HEK293 (cell line): ENCODE measurements around the gene HSPA14.

Experiments used
- BCL6B ChIP-seq: fragments of 450-650 bp; formaldehyde crosslinking; IDR thresholded peaks from 2 replicates; pipeline ENCODE4 v1.5.1; 2017; ENCODE audit warnings: missing biosample characterization, missing genetic modification characterization
- MEIS1 ChIP-seq: sonication (generic); formaldehyde crosslinking; IDR thresholded peaks from 2 replicates; pipeline ENCODE4 v1.8.1; 2022; ENCODE audit warnings: missing genetic modification reagents, mild to moderate bottlenecking, borderline replicate concordance
- MYNN ChIP-seq: fragments of 450-650 bp; formaldehyde crosslinking; IDR thresholded peaks from 2 replicates; pipeline ENCODE4 v1.5.1; 2016; ENCODE audit warnings: missing biosample characterization, missing genetic modification characterization, borderline replicate concordance
- TCF7L2 ChIP-seq: IDR thresholded peaks from 2 replicates; pipeline ENCODE4 v1.6.1; 2011; ENCODE audit warnings: low read depth, mild to moderate bottlenecking, inconsistent platforms, low read length, moderate library complexity, borderline replicate concordance
- YY1 ChIP-seq: fragments of 450-650 bp; formaldehyde crosslinking; IDR thresholded peaks from 2 replicates; pipeline ENCODE4 v1.5.1; 2018; ENCODE audit warnings: missing biosample characterization, missing genetic modification characterization
- ZNF155 ChIP-seq: fragments of 450-650 bp; formaldehyde crosslinking; IDR thresholded peaks from 2 replicates; pipeline ENCODE4 v1.5.1; 2016; ENCODE audit warnings: missing biosample characterization, missing genetic modification characterization
- ZNF274 ChIP-seq, 2 experiments: fragments of 200-500 bp in 1 of 2; fragments of 450-650 bp in 1 of 2; sonication (Bioruptor generic) in 1 of 2; formaldehyde crosslinking in 1 of 2; IDR thresholded peaks; 2 replicates each; pipeline versions ENCODE4 v1.5.1 to v1.6.1; 2014 to 2016; ENCODE audit warnings: borderline replicate concordance in 1 of 2, inconsistent platforms in 1 of 2, low read length in 1 of 2, missing biosample characterization in 1 of 2, missing genetic modification characterization in 1 of 2
- ZNF624 ChIP-seq: fragments of 450-650 bp; formaldehyde crosslinking; IDR thresholded peaks from 2 replicates; pipeline ENCODE4 v1.5.1; 2017; ENCODE audit warnings: missing biosample characterization, missing genetic modification characterization
- ZNF670 ChIP-seq: fragments of 450-650 bp; formaldehyde crosslinking; IDR thresholded peaks from 2 replicates; pipeline ENCODE4 v1.5.1; 2016; ENCODE audit warnings: missing biosample characterization, missing genetic modification characterization, low read depth
- TF ChIP-seq, protein P1 (sequence below): fragments of 450-650 bp; formaldehyde crosslinking; IDR thresholded peaks from 2 replicates; pipeline ENCODE4 v1.5.1; 2016; ENCODE audit warnings: missing biosample characterization, missing genetic modification characterization
- TF ChIP-seq, protein P2 (sequence below): fragments of 450-650 bp; formaldehyde crosslinking; IDR thresholded peaks from 2 replicates; pipeline ENCODE4 v1.5.1; 2016; ENCODE audit warnings: missing biosample characterization, missing genetic modification characterization
- TF ChIP-seq, protein P3 (sequence below): fragments of 450-650 bp; IDR thresholded peaks from 2 replicates; pipeline ENCODE4 v1.5.1; 2018; ENCODE audit warnings: missing biosample characterization, mild to moderate bottlenecking, missing genetic modification characterization

DNA sequence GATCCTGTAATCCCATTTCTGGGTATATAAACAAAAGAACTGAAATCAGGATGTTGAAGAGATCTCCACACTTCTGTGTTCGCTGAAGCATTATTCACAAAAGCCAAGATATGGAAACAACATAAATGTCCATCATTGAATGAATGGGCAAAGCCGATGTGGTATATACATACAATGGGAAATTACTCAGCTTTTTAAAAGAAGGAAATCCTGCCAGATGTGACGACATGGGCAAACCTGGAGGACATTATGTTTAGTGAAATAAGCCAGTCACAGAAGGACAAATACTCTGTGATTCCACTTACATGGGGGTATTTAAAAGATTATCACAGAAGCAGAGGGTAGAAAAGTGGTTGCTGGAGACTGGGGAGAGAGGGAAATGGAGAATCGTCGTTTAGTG lies 39.5 kb upstream of the HSPA14 start:
- TF ChIP-seq TCF7L2 (no peak), ZNF670 (tag by site-specific recombination) (no peak), ZNF274 (IDR thresholded peaks at IDR 0.05; ENCODE audit: low read length) (no peak), ZNF274 (tag by site-specific recombination; IDR thresholded peaks at IDR 0.05; ENCODE audit: borderline replicate concordance) (no peak), MYNN (tag by site-specific recombination) (no peak), YY1 (tag by site-specific recombination) (no peak), ZNF155 (tag by site-specific recombination) (no peak), BCL6B (tag by site-specific recombination) (no peak), ZNF624 (tag by site-specific recombination) (no peak), MEIS1 (CRISPR knock-in tag) (no peak)
- TF ChIP-seq, protein P1, sequence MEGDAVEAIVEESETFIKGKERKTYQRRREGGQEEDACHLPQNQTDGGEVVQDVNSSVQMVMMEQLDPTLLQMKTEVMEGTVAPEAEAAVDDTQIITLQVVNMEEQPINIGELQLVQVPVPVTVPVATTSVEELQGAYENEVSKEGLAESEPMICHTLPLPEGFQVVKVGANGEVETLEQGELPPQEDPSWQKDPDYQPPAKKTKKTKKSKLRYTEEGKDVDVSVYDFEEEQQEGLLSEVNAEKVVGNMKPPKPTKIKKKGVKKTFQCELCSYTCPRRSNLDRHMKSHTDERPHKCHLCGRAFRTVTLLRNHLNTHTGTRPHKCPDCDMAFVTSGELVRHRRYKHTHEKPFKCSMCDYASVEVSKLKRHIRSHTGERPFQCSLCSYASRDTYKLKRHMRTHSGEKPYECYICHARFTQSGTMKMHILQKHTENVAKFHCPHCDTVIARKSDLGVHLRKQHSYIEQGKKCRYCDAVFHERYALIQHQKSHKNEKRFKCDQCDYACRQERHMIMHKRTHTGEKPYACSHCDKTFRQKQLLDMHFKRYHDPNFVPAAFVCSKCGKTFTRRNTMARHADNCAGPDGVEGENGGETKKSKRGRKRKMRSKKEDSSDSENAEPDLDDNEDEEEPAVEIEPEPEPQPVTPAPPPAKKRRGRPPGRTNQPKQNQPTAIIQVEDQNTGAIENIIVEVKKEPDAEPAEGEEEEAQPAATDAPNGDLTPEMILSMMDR (tag by site-specific recombination) = no peak
- TF ChIP-seq, protein P2, sequence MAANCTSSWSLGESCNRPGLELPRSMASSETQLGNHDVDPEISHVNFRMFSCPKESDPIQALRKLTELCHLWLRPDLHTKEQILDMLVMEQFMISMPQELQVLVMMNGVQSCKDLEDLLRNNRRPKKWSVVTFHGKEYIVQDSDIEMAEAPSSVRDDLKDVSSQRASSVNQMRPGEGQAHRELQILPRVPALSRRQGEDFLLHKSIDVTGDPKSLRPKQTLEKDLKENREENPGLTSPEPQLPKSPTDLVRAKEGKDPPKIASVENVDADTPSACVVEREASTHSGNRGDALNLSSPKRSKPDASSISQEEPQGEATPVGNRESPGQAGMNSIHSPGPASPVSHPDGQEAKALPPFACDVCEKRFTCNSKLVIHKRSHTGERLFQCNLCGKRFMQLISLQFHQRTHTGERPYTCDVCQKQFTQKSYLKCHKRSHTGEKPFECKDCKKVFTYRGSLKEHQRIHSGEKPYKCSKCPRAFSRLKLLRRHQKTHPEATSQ (tag by site-specific recombination) = no peak
- TF ChIP-seq, protein P3, sequence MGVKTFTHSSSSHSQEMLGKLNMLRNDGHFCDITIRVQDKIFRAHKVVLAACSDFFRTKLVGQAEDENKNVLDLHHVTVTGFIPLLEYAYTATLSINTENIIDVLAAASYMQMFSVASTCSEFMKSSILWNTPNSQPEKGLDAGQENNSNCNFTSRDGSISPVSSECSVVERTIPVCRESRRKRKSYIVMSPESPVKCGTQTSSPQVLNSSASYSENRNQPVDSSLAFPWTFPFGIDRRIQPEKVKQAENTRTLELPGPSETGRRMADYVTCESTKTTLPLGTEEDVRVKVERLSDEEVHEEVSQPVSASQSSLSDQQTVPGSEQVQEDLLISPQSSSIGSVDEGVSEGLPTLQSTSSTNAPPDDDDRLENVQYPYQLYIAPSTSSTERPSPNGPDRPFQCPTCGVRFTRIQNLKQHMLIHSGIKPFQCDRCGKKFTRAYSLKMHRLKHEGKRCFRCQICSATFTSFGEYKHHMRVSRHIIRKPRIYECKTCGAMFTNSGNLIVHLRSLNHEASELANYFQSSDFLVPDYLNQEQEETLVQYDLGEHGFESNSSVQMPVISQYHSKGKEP (tag by site-specific recombination) = no peak
